Endometrial microvascular endothelial cells (primary cell): Measurements from ENCODE around the gene FSIP1. TPM values are rescaled to one million over a fixed set of nuclear protein-coding genes. Genes with fewer than 3 reads are reported as not detected.

Source experiments
- in situ Hi-C: cut with HindIII; loops from 2 replicates; pipeline ENCODE4 v1.10.0; 2017; ENCODE audit warnings: low sequenced_read_pairs, low pct_unique_long_range_greater_than_20kb; ENCODE audit errors: inconsistent ontology term
- total RNA-seq: library from RNA; depleted of rRNA; stranded (reverse); fragments of >200 nt; gene quantifications from one replicate; pipeline ENCODE4 v1.2.3, GENCODE V29; 2015; ENCODE audit errors: inconsistent ontology term

Gene FSIP1
- total RNA-seq, 1 donor from 2014 or later, result 0.09 TPM

GRCh38 chr15:39613271-39613670 lies 169.4 kb downstream of the FSIP1 start:
- in situ Hi-C loops, result no loop called here

DNA sequence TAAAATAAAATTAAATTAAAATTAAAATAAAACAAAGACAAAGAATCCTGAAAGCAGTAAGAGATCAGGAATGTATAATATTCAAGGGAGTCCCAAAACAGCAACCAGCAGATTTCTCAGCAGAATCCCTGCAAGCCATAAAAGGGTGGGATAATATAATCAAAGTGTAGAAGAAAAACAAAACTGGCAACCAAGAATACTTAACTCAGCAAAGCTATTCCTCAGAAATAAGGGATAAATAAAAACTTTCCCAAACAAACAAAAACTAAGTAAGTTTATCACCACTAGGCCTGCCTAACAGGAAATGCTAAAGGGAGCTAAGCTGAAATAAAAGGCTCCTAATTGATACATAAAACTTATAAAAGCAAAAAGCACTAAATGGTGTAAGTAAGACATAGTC lies 172.0 kb downstream of the FSIP1 start:
- in situ Hi-C loops, result no loop called here

DNA sequence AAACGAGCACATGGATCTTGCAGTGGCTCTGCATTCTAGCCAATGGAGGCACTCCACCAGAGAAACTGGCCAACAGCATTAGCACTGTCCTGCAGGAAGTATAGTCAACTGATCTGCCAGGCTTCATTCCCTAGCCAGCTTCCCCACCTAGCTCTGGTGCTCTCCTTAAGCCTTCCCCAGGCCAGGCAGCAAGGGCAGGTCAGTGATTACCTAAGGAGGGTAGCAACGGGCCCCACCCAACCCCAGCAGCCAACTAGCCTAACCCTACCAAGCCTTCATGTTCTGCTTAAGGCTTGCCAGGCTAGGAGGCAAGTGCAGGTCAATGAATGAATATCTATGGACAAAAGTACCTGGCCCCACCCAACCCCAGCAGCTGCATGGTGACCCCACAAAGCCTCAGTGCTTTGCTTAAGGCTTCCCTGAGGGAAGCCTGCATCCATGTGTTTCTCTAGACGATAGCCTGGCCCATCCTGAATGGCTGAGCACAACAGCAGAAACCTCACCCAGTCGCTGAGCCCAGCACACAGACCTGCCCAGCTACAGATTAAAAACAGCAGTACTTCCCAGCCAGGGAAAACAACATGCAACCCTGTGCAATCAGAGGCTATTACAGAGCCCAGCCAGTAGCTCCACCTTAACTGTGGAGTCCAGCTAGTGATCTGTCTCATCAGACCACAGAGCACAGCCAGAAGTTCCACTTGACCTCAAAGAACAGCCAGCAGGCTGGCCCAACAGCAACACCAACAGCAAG lies 173.3 kb downstream of the FSIP1 start:
- in situ Hi-C loops, result no loop called here

- in situ Hi-C loops, result no loop called here
Observed at GRCh38 chr15:39608185-39609139, 174.2 kb downstream of the FSIP1 start.

DNA sequence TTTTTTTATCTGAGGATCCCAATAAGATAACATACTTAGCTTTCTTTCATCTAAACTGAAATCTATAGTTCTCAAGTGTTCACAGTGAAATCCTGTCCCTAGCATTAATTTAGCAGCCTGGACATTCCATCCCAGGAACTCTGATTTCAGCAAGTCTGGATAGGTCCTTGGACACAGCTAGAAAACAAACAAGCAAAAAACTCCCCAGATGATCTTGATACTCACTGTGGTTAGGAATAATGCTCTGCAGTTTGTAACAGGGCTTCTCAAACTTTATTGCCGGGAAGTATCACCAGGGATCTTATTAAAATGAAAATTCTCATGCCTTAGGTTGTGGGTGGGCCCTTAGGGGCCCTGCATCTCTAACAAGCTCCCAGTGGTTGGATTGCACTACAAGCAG lies 177.5 kb downstream of the FSIP1 start:
- in situ Hi-C loops, result no loop called here

GRCh38 chr15:39602143-39602542 lies 180.5 kb downstream of the FSIP1 start:
- in situ Hi-C loops, result no loop called here

- in situ Hi-C loops, result no loop called here
Observed at GRCh38 chr15:39599871-39600270, 182.8 kb downstream of the FSIP1 start.

DNA sequence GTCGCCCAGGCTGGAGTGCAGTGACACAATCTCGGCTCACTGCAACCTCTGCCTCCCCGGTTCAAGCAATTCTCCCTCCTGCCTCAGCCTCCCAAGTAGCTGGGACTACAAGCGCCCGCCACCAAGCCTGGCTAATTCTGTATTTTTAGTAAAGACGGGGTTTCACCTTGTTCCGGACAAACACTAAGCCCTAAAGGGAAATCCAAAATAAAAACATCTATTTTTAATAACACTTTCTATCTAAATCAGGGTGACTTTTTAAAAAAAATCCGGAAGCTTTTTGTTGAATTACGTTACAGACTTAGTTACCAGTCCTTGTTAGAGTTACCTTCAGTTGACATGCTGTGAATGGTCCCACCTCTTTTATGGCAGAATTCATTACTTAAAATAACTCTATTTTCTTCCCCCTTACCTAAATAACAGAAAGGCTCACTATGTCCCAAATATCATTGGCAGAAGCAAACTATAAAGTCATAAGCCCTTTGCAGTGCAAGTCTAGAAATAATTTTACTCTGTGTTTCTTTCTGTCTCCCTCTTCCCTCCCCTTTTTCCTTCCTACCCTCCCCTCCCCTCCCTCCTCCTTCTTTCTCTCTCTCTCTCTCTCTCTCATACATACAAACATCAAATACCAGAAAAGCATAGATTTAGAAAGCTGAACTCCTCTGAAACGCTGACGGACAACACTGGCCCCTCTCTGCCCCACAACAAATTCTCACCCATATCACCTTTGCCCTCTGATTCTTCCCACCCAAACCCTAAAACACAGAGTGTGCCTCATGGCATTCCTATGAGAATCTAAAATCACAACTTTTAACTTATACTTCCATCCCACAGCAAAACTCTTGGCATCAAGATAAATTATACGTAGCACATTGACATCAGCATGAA lies 183.4 kb downstream of the FSIP1 start:
- in situ Hi-C loops, result no loop called here

DNA sequence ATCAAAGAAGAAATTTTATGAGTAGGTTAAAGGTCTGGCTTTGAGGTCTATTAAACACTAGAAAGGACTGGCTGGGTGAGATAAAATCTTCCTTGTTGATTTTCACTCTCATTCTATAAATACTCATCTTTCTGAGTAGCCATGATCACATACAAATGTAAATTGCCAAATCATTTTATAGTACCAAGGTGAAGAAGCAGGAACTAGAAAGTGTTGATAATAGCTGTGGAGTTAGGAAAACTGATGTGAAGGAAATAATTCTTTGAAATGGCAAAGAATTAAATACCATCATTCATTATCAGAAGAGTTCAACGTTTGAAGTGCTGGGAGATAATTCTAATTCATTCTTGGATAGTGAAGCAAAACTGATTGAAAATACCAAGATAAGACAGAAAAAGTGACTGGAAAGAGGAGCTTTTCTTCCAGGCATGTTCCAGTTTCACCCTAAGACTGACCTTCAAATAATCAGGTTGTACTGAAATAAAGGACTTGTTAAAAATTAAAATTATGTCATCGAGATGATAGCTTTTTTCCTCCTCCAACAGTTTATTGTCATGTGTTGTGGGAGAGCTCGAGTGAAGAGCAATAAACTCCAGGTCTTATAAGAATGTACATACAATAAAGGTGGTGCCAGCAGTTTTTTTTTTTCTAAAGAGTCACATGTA lies 184.3 kb downstream of the FSIP1 start:
- in situ Hi-C loops, result no loop called here

DNA sequence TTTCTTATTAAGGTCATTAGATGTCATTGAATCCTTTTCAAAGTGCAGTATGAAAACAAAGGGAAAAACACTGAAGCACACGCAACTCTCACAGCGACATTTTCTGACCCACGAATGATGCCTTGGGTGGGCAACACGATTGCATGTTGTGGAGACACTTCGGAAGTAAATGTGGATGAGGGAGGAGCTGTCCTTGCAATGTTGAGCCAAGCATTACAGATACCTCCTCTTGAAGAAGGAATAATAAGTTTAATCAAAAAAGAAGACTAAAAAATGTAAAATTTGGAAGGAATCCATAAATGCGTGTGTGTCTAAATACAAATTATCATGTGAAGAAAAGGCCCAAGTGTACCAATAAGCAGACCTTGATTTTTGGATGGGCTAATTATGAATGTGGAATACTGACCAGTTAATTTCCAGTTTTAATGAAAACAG lies 184.9 kb downstream of the FSIP1 start:
- in situ Hi-C loops, result no loop called here

DNA sequence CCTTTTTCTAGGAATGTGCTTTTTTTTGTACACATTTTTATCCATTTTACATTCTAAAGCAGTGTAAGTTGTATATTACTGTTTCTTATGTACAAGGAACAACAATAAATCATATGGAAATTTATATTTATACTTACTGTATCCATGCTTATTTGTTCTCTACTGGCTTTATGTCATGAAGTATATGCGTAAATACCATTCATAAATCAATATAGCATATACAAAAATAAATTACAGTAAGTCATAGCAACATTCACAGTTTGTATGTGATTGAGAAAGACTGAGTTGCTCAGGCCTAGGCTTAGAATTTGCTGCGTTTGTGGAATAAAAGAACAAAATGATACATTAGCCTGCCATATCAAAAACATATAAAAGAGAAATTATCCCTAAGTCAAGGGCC lies 185.3 kb downstream of the FSIP1 start:
- in situ Hi-C loops, result no loop called here

DNA sequence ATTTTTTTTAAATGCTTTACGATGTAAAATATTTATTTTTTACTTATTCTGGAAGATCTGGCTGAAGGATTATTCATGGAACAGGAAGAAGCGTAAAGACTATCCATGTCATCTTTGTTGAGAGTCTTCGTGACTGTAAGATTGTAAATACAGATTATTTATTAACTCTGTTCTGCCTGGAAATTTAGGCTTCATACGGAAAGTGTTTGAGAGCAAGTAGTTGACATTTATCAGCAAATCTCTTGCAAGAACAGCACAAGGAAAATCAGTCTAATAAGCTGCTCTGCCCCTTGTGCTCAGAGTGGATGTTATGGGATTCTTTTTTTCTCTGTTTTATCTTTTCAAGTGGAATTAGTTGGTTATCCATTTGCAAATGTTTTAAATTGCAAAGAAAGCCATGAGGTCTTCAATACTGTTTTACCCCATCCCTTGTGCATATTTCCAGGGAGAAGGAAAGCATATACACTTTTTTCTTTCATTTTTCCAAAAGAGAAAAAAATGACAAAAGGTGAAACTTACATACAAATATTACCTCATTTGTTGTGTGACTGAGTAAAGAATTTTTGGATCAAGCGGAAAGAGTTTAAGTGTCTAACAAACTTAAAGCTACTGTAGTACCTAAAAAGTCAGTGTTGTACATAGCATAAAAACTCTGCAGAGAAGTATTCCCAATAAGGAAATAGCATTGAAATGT lies 186.1 kb downstream of the FSIP1 start:
- in situ Hi-C loops, result no loop called here

DNA sequence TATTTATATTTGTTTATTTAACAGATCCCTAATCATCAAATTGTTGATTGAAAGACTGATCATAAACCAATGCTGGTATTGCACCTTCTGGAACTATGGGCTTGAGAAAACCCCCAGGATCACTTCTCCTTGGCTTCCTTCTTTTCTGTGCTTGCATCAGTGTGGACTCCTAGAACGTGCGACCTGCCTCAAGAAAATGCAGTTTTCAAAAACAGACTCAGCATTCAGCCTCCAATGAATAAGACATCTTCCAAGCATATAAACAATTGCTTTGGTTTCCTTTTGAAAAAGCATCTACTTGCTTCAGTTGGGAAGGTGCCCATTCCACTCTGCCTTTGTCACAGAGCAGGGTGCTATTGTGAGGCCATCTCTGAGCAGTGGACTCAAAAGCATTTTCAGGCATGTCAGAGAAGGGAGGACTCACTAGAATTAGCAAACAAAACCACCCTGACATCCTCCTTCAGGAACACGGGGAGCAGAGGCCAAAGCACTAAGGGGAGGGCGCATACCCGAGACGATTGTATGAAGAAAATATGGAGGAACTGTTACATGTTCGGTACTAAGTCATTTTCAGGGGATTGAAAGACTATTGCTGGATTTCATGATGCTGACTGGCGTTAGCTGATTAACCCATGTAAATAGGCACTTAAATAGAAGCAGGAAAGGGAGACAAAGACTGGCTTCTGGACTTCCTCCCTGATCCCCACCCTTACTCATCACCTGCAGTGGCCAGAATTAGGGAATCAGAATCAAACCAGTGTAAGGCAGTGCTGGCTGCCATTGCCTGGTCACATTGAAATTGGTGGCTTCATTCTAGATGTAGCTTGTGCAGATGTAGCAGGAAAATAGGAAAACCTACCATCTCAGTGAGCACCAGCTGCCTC lies 187.1 kb downstream of the FSIP1 start:
- in situ Hi-C loops, result no loop called here

- in situ Hi-C loops, result no loop called here
Observed at GRCh38 chr15:39594446-39595337, 187.9 kb downstream of the FSIP1 start.

DNA sequence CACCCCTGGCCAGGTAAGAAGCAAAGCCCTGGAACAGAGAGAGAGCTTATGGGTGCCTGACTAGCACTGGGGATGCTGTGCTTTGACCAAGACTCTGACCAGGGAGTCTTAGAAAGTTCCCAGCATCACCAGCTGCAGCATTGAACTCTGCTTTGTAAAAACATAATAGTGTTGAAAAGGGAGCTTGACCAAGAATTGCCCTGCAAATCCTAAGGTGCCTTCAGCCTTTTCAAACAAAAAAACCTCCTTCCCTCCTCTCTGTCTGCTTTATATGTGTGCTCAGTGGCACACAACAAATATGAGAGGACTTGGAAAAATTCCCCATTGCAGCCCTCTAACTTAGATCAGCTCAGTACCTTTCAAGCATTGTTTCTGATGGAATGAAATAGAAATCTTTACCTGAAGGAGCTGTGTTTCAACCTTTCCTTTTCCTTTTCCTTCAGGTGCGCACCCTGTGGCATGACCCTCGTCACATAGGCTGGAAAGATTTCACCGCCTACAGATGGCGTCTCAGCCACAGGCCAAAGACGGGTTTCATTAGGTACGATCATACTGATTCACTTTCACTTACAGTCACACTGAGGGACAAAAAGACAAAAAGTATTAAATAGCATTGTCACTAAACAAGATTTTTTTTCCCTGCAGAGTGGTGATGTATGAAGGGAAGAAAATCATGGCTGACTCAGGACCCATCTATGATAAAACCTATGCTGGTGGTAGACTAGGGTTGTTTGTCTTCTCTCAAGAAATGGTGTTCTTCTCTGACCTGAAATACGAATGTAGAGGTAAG lies 188.8 kb downstream of the FSIP1 start:
- in situ Hi-C loops, result no loop called here
